ENCODE measurements around the gene TEDC1.

GRCh38 chr14:105493921-105494605 is 3.0 kb downstream of the TEDC1 start:
- TF ChIP-seq CTCF (IDR thresholded peaks at IDR 0.05; ENCODE audit: low read depth, low read length, poor library complexity, severe bottlenecking) (no peak), EZH2phosphoT487 (IDR thresholded peaks at IDR 0.05; ENCODE audit: borderline replicate concordance, low read length) (no peak)
